NCI-H69 (cell line): ENCODE results near the gene POLA2.

Experiments
- DNase-seq: peaks from one replicate; lab custom pipeline; 2025; lab: John Stamatoyannopoulos, UW

Gene POLA2

DNA sequence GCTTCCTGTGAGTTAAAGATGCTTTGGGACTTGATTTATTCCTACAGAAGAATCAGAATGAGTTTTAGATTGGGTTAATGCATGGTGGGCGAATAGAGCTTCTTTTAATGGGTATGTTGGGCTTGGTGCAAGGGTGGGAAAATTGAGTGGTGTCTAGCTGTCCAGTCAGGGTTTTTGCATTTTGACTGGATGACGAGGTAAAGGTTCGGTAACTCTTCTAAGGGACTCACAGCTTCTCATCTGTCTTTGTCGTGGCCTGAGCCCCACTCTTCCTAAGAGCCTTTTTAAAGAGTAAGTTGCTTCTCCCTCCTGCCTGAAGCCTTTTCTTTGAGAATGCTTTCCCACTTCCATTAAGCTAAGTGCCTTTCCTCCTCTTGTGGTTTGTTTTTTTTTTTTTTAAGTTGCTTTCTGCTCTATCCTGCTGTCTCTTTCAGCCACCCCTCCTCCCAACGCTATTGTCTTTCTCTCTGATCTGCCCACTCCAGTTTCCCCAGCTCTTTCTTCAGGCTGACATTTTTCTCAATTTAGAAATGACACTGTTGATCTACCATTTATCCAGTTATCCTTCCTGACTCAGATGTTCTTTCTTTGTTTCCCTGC, 73.0 kb downstream of the POLA2 start:
- DNase-seq = no peak

DNA sequence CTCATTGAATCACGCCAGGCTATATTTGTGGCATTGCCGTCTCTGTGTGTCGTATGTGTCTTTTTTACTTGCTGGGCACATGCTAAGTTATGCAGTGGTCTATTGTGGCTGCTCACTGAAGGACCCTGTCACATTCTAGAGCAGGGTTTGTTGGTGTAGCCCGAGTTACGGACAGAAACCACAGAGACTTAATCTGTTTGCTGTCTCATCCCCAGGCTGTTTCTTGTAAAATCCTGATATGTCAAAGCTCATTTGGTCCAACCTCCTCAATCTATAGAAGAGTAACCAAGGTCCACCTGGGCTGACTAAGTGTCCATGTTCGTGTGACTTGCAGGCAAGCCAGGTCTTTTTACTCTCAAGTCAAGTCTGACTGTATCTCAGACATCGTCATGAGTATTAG, 76.9 kb downstream of the POLA2 start:
- DNase-seq = no peak

DNA sequence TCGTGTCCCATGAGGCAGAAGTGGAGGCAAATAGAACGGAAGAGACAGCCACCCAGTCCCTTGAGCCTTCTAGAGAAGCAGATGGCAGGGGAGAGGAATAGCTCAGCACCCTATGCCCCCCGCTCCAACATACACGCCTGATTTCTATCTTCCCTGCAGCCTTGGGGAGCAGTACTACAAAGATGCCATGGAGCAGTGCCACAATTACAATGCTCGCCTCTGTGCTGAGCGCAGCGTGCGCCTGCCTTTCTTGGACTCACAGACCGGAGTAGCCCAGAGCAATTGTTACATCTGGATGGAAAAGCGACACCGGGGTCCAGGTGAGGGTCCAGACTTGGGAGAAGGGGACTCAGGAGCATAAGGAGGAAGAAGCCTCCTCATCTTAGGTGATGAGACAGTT, 78.5 kb downstream of the POLA2 start:
- no peak for DNase-seq

DNA sequence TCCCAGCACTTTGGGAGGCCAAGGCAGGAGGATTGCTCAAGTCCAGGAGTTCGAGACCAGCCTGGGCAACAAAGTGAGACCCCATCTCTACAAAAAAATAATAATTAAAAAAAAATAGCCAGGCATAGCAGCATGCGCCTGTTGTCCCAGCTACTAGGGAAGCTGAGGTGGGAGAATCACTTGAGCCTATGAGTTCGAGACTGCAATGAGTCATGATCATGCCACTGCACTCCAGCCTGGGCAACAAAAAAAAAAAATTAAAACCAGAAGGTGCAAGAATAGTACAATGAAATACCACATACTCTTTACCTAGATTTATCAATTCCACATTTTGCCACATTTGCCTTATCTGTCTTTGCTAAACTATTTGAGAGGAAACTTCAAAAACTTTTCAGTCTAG, 80.1 kb downstream of the POLA2 start:
- DNase-seq = no peak
